Stomach (tissue), 4 donors: ENCODE results near the gene PPP1R13B.

Experiments
- EP300 ChIP-seq: sonication (generic); formaldehyde crosslinking; IDR thresholded peaks from one replicate; pipeline ENCODE4 v1.6.1; 2017; ENCODE audit warnings: antibody characterized with exemption
- POLR2AphosphoS5 ChIP-seq, 3 donors: sonication (generic); formaldehyde crosslinking; IDR thresholded peaks; one replicate each; pipeline ENCODE4 v1.6.1; 2016; ENCODE audit warnings: antibody characterized with exemption in 3 of 3
- TF ChIP-seq, protein P1 (sequence below), 7 experiments: fragments of 450-650 bp in 4 of 7; fragments of 200-600 bp in 3 of 7; sonication (generic) in 3 of 7; IDR thresholded peaks; one replicate each; pipeline ENCODE4 v1.5.1; 2016 to 2019; ENCODE audit warnings: antibody characterized with exemption in 7 of 7, control low read depth in 2 of 7, mild to moderate bottlenecking in 1 of 7

GRCh38 chr14:103725739-103726395 is 121.5 kb downstream of the PPP1R13B start:
- TF ChIP-seq, protein P1, sequence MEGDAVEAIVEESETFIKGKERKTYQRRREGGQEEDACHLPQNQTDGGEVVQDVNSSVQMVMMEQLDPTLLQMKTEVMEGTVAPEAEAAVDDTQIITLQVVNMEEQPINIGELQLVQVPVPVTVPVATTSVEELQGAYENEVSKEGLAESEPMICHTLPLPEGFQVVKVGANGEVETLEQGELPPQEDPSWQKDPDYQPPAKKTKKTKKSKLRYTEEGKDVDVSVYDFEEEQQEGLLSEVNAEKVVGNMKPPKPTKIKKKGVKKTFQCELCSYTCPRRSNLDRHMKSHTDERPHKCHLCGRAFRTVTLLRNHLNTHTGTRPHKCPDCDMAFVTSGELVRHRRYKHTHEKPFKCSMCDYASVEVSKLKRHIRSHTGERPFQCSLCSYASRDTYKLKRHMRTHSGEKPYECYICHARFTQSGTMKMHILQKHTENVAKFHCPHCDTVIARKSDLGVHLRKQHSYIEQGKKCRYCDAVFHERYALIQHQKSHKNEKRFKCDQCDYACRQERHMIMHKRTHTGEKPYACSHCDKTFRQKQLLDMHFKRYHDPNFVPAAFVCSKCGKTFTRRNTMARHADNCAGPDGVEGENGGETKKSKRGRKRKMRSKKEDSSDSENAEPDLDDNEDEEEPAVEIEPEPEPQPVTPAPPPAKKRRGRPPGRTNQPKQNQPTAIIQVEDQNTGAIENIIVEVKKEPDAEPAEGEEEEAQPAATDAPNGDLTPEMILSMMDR (IDR thresholded peaks at IDR 0.05): no peak
- no peak for TF ChIP-seq EP300
- TF ChIP-seq POLR2AphosphoS5 (IDR thresholded peaks at IDR 0.05): no peak
